GM23338 (cell line): ENCODE measurements around the gene NEURL1. TPM values are rescaled to one million over a fixed set of nuclear protein-coding genes. Genes with fewer than 3 reads are reported as not detected.

Experiments
- ATAC-seq: fragments of 200-7000 bp; cut with Tn5 transposase; 3 replicates; pipeline ENCODE4 v1.9.1; 2020
- DNase-seq: peaks from one replicate; pipeline ENCODE4 v3.0.0-alpha.2; 2015; ENCODE audit warnings: low spot score
- H2AFZ ChIP-seq: fragments of 200-600 bp; sonication (generic); 2 replicates; pipeline ENCODE4 v1.8.0; 2016; ENCODE audit warnings: antibody characterized with exemption, mild to moderate bottlenecking, moderate library complexity
- H3F3A ChIP-seq: fragments of 200-600 bp; sonication (generic); replicated peaks from 2 replicates; pipeline ENCODE4 v1.8.0; 2017; ENCODE audit warnings: antibody characterized with exemption, mixed run types, low read depth
- H3K27ac ChIP-seq: fragments of 200-600 bp; sonication (generic); 2 replicates; pipeline ENCODE4 v1.6.1; 2016; ENCODE audit warnings: low read depth
- H3K27me3 ChIP-seq: fragments of 200-600 bp; sonication (generic); 2 replicates; pipeline ENCODE4 v1.8.0; 2016; ENCODE audit warnings: mild to moderate bottlenecking, mixed run types, moderate library complexity; ENCODE audit not compliant: insufficient read depth
- H3K36me3 ChIP-seq: fragments of 200-600 bp; sonication (generic); 2 replicates; pipeline ENCODE4 v1.8.0; 2016; ENCODE audit warnings: mild to moderate bottlenecking; ENCODE audit not compliant: insufficient read depth
- H3K4me1 ChIP-seq: fragments of 200-600 bp; sonication (generic); 2 replicates; pipeline ENCODE4 v1.8.0; 2016; ENCODE audit warnings: mild to moderate bottlenecking, moderate library complexity; ENCODE audit not compliant: insufficient read depth
- H3K4me2 ChIP-seq: fragments of 200-600 bp; sonication (generic); 2 replicates; pipeline ENCODE4 v1.7.1; 2017; ENCODE audit warnings: mixed run types
- H3K4me3 ChIP-seq: fragments of 200-600 bp; sonication (generic); 2 replicates; pipeline ENCODE4 v1.6.1; 2016; ENCODE audit warnings: mixed run types
- H3K79me2 ChIP-seq: fragments of 200-600 bp; sonication (generic); replicated peaks from 2 replicates; pipeline ENCODE4 v1.8.0; 2017; ENCODE audit warnings: mild to moderate bottlenecking; ENCODE audit not compliant: insufficient read depth
- H3K9me2 ChIP-seq: fragments of 200-600 bp; sonication (generic); 2 replicates; pipeline ENCODE4 v1.8.0; 2017; ENCODE audit not compliant: insufficient read depth
- H4K20me1 ChIP-seq: fragments of 200-600 bp; sonication (generic); replicated peaks from 2 replicates; pipeline ENCODE4 v1.8.0; 2017; ENCODE audit warnings: mild to moderate bottlenecking; ENCODE audit not compliant: insufficient read depth
- H3K27ac Mint-ChIP-seq: 2 replicates; pipeline ENCODE4 v1.8.0; 2020; ENCODE audit warnings: inconsistent platforms, mild to moderate bottlenecking, moderate library complexity, mixed read lengths
- H3K27me3 Mint-ChIP-seq: 3 replicates; pipeline ENCODE4 v1.8.0; 2022; ENCODE audit warnings: low read depth, mild to moderate bottlenecking, moderate library complexity, mixed read lengths, inconsistent platforms; ENCODE audit not compliant: insufficient read depth, poor library complexity
- H3K36me3 Mint-ChIP-seq: 3 replicates; pipeline ENCODE4 v1.8.0; 2021; ENCODE audit warnings: low read depth, mild to moderate bottlenecking, inconsistent platforms, moderate library complexity, mixed read lengths
- H3K4me1 Mint-ChIP-seq: 3 replicates; pipeline ENCODE4 v1.8.0; 2020; ENCODE audit warnings: mild to moderate bottlenecking, inconsistent platforms, mixed read lengths
- H3K4me3 Mint-ChIP-seq: 3 replicates; pipeline ENCODE4 v1.8.0; 2021; ENCODE audit warnings: moderate library complexity, mild to moderate bottlenecking, inconsistent platforms, mixed read lengths
- H3K9me3 Mint-ChIP-seq: 3 replicates; pipeline ENCODE4 v1.8.0; 2020; ENCODE audit warnings: moderate library complexity, mild to moderate bottlenecking, inconsistent platforms, mixed read lengths
- CREB1 ChIP-seq: fragments of 250-450 bp; sonication (Bioruptor Pico); IDR thresholded peaks from 2 replicates; pipeline ENCODE4 v1.5.0; 2020; ENCODE audit warnings: low read depth, mild to moderate bottlenecking, moderate library complexity
- EZH2 ChIP-seq: fragments of 200-600 bp; sonication (generic); IDR thresholded peaks from one replicate; pipeline ENCODE4 v1.8.0; 2017; ENCODE audit warnings: antibody characterized with exemption, mild to moderate bottlenecking, low read depth; ENCODE audit not compliant: unreplicated experiment
- EZH2phosphoT487 ChIP-seq: fragments of 200-600 bp; sonication (generic); IDR thresholded peaks from one replicate; pipeline ENCODE4 v1.8.1; 2018; ENCODE audit warnings: antibody characterized with exemption; ENCODE audit not compliant: unreplicated experiment
- JUNB ChIP-seq: IDR thresholded peaks from one replicate; pipeline ENCODE4 v1.6.1; 2016; ENCODE audit warnings: antibody characterized with exemption; ENCODE audit not compliant: unreplicated experiment
- NANOG ChIP-seq: IDR thresholded peaks from 2 replicates; pipeline ENCODE4 v1.6.1; 2016; ENCODE audit warnings: antibody characterized with exemption, borderline replicate concordance
- POLR2AphosphoS5 ChIP-seq: IDR thresholded peaks from 2 replicates; pipeline ENCODE4 v1.6.1; 2016; ENCODE audit warnings: antibody characterized with exemption, low read depth
- STAT1 ChIP-seq: IDR thresholded peaks from one replicate; pipeline ENCODE4 v1.6.1; 2016; ENCODE audit warnings: antibody characterized with exemption; ENCODE audit not compliant: unreplicated experiment
- ZNF114 ChIP-seq: fragments of 250-450 bp; sonication (Bioruptor Pico); IDR thresholded peaks from 2 replicates; pipeline ENCODE4 v1.5.0; 2020; ENCODE audit warnings: mild to moderate bottlenecking, moderate library complexity
- ZNF331 ChIP-seq: fragments of 250-450 bp; sonication (Bioruptor Pico); IDR thresholded peaks from 2 replicates; pipeline ENCODE4 v1.5.0; 2020; ENCODE audit warnings: low read depth, mild to moderate bottlenecking, moderate library complexity
- polyA plus RNA-seq: library from polyadenylated mRNA; unstranded; fragments of >200 nt; fragmentation: Nextera tagmentation; extraction: Ambion mirVana; gene quantifications from 2 replicates; pipeline ENCODE4 v1.2.1, GENCODE V29; 2016
- total RNA-seq: library from RNA; depleted of rRNA; stranded (reverse); fragments of >200 nt; shearing (Covaris generic); gene quantifications from 2 replicates; pipeline ENCODE4 v1.2.3, GENCODE V29; 2014
- TF ChIP-seq, protein P1 (sequence below): IDR thresholded peaks from one replicate; pipeline ENCODE4 v1.6.1; 2018; ENCODE audit warnings: antibody characterized with exemption; ENCODE audit not compliant: unreplicated experiment
- TF ChIP-seq, protein P2 (sequence below): fragments of 250-450 bp; sonication (Bioruptor Pico); IDR thresholded peaks from 2 replicates; pipeline ENCODE4 v1.5.0; 2020; ENCODE audit warnings: mild to moderate bottlenecking, moderate library complexity

Gene NEURL1
- total and polyA plus RNA-seq, 2 experiments from 2014 or later = 0.82 to 1.1 TPM

DNA sequence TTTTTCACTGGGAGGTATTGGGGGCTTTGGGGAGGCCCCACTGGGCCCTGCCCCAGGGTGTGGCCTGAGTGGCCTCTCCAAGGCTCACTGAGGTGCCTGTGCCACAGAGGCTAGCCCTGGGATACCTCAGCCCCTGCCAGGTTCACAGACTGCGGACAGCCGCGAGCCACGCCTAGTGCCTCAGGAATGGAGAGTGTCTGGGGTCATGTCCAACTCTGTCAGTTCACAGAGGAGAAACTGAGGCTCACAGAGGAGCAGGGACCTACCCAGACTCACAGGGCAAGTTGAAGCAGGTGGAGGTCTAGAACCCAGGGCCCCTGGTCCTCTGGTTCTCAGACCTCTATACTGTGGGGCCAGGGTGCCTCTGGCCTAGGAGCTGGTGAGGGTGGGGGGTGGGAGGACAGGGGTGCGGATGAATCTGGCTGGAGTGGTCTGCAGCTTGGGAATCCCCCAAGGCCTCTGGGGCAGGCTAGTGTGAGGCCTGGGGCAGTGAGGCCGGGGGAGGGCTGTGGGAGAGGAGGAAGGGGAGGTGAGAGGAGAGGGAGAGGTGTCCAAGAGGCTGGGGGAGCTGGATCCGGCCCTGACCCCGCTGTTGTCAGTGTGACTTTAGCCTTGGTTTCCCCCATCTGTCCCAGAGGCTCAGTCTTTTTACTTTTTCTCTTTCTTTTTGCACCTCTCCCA is 20.0 kb downstream of the NEURL1 start (continued):
- TF ChIP-seq JUNB (no peak), STAT1 (no peak), EZH2 (no peak), ZNF331 (CRISPR knock-in tag) (no peak), EZH2phosphoT487 (no peak), ZNF114 (CRISPR knock-in tag) (no peak), NANOG (no peak)
- TF ChIP-seq, protein P1, sequence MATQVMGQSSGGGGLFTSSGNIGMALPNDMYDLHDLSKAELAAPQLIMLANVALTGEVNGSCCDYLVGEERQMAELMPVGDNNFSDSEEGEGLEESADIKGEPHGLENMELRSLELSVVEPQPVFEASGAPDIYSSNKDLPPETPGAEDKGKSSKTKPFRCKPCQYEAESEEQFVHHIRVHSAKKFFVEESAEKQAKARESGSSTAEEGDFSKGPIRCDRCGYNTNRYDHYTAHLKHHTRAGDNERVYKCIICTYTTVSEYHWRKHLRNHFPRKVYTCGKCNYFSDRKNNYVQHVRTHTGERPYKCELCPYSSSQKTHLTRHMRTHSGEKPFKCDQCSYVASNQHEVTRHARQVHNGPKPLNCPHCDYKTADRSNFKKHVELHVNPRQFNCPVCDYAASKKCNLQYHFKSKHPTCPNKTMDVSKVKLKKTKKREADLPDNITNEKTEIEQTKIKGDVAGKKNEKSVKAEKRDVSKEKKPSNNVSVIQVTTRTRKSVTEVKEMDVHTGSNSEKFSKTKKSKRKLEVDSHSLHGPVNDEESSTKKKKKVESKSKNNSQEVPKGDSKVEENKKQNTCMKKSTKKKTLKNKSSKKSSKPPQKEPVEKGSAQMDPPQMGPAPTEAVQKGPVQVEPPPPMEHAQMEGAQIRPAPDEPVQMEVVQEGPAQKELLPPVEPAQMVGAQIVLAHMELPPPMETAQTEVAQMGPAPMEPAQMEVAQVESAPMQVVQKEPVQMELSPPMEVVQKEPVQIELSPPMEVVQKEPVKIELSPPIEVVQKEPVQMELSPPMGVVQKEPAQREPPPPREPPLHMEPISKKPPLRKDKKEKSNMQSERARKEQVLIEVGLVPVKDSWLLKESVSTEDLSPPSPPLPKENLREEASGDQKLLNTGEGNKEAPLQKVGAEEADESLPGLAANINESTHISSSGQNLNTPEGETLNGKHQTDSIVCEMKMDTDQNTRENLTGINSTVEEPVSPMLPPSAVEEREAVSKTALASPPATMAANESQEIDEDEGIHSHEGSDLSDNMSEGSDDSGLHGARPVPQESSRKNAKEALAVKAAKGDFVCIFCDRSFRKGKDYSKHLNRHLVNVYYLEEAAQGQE = no peak

DNA sequence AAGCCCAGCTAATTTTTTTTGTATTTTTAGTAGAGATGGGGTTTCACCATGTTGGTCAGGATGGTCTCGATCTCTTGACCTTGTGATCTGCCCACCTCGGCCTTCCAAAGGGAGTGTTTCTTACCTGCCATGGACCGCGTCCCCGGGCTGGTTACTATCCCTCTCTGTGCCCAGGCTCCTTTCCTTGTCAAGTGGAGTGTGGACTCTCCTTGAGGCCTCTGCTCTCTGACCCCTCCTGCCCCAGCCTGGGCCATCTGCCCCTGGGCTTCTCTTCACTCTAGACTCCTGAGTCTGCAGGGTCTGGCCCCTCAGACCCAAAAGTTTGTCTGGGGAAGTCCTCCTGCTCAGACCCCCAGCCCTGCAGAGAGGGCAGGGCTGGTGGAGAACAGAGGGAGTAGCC is 20.7 kb downstream of the NEURL1 start:
- no peak overlapping the region for H3K4me3 ChIP-seq
- no peak overlapping the region for H3K27ac Mint-ChIP-seq
- no peaks in the 10 kb centered on the region for H3F3A ChIP-seq
- no peaks in the 10 kb centered on the region for H3K9me2 ChIP-seq
- H3K27me3 ChIP-seq = no peaks in the 10 kb centered on the region
- H3K4me1 Mint-ChIP-seq = no peaks in the 10 kb centered on the region
- no peaks in the 10 kb centered on the region for H3K9me3 Mint-ChIP-seq
- no peak overlapping the region for H3K4me2 ChIP-seq
- ATAC-seq (no peak), DNase-seq (no peak)
- H3K27me3 Mint-ChIP-seq = peaks cover 6% of the 10 kb centered on the region
- H2AFZ ChIP-seq = no peak overlapping the region
- TF ChIP-seq POLR2AphosphoS5 (no peak), EZH2phosphoT487 (no peak), STAT1 (no peak), JUNB (no peak), CREB1 (no peak), ZNF331 (CRISPR knock-in tag) (no peak), EZH2 (no peak)
- TF ChIP-seq, protein P2, sequence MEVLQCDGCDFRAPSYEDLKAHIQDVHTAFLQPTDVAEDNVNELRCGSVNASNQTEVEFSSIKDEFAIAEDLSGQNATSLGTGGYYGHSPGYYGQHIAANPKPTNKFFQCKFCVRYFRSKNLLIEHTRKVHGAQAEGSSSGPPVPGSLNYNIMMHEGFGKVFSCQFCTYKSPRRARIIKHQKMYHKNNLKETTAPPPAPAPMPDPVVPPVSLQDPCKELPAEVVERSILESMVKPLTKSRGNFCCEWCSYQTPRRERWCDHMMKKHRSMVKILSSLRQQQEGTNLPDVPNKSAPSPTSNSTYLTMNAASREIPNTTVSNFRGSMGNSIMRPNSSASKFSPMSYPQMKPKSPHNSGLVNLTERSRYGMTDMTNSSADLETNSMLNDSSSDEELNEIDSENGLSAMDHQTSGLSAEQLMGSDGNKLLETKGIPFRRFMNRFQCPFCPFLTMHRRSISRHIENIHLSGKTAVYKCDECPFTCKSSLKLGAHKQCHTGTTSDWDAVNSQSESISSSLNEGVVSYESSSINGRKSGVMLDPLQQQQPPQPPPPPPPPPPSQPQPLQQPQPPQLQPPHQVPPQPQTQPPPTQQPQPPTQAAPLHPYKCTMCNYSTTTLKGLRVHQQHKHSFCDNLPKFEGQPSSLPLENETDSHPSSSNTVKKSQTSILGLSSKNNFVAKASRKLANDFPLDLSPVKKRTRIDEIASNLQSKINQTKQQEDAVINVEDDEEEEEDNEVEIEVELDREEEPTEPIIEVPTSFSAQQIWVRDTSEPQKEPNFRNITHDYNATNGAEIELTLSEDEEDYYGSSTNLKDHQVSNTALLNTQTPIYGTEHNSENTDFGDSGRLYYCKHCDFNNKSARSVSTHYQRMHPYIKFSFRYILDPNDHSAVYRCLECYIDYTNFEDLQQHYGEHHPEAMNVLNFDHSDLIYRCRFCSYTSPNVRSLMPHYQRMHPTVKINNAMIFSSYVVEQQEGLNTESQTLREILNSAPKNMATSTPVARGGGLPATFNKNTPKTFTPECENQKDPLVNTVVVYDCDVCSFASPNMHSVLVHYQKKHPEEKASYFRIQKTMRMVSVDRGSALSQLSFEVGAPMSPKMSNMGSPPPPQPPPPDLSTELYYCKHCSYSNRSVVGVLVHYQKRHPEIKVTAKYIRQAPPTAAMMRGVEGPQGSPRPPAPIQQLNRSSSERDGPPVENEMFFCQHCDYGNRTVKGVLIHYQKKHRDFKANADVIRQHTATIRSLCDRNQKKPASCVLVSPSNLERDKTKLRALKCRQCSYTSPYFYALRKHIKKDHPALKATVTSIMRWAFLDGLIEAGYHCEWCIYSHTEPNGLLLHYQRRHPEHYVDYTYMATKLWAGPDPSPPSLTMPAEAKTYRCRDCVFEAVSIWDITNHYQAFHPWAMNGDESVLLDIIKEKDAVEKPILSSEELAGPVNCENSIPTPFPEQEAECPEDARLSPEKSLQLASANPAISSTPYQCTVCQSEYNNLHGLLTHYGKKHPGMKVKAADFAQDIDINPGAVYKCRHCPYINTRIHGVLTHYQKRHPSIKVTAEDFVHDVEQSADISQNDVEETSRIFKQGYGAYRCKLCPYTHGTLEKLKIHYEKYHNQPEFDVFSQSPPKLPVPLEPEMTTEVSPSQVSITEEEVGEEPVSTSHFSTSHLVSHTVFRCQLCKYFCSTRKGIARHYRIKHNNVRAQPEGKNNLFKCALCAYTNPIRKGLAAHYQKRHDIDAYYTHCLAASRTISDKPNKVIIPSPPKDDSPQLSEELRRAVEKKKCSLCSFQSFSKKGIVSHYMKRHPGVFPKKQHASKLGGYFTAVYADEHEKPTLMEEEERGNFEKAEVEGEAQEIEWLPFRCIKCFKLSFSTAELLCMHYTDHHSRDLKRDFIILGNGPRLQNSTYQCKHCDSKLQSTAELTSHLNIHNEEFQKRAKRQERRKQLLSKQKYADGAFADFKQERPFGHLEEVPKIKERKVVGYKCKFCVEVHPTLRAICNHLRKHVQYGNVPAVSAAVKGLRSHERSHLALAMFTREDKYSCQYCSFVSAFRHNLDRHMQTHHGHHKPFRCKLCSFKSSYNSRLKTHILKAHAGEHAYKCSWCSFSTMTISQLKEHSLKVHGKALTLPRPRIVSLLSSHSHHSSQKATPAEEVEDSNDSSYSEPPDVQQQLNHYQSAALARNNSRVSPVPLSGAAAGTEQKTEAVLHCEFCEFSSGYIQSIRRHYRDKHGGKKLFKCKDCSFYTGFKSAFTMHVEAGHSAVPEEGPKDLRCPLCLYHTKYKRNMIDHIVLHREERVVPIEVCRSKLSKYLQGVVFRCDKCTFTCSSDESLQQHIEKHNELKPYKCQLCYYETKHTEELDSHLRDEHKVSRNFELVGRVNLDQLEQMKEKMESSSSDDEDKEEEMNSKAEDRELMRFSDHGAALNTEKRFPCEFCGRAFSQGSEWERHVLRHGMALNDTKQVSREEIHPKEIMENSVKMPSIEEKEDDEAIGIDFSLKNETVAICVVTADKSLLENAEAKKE (CRISPR knock-in tag) = no peak
- no peaks in the 10 kb centered on the region for H3K4me1 ChIP-seq
- H3K36me3 Mint-ChIP-seq = no peaks in the 10 kb centered on the region
- no peak overlapping the region for H3K27ac ChIP-seq
- no peaks in the 10 kb centered on the region for H3K79me2 ChIP-seq
- H4K20me1 ChIP-seq = no peaks in the 10 kb centered on the region
- no peaks in the 10 kb centered on the region for H3K36me3 ChIP-seq
- H3K4me3 Mint-ChIP-seq = no peak overlapping the region
